Right cardiac atrium (tissue), 5 donors: Measurements from ENCODE around the gene GBP3. TPM values are rescaled to one million over a fixed set of nuclear protein-coding genes. Genes with fewer than 3 reads are reported as not detected.
A peak's percentile ranks its signal among the peaks of the same experiment; 100 is the strongest.
"Not testable (repeated sequence)": the region's sequence is repeated elsewhere in the genome, so short reads cannot be mapped to it uniquely, and the experiment has no call there.

ENCODE experiments used
- ATAC-seq, 2 donors: fragments of 200-7000 bp; cut with Tn5 transposase; one replicate each; pipeline versions ENCODE4 v1.8.0 to v1.9.1; 2020; ENCODE audit warnings: moderate library complexity in 2 of 2, mild to moderate bottlenecking in 1 of 2
- DNase-seq, 3 donors: peaks; one replicate each; pipeline ENCODE4 v3.0.0-alpha.2; 2020
- H3K27ac ChIP-seq: one replicate; pipeline ENCODE4 v1.5.1; 2013; ENCODE audit warnings: mild to moderate bottlenecking, low read length, control low read depth, moderate library complexity
- H3K27me3 ChIP-seq: one replicate; pipeline ENCODE4 v1.6.1; 2013; ENCODE audit not compliant: control insufficient read depth, insufficient read depth
- H3K4me1 ChIP-seq: one replicate; pipeline ENCODE4 v1.6.1; 2013; ENCODE audit warnings: low read length; ENCODE audit not compliant: control insufficient read depth, insufficient read depth
- H3K4me3 ChIP-seq: one replicate; pipeline ENCODE4 v1.5.1; 2013; ENCODE audit warnings: low read length, control low read depth
- H3K9me3 ChIP-seq: one replicate; pipeline ENCODE4 v1.6.1; 2013; ENCODE audit warnings: low read length; ENCODE audit not compliant: control insufficient read depth
- WGBS: extraction: QIAGEN DNeasy Blood & Tissue Kit; methylation state at CpG from one replicate; pipeline ENCODE4 v1.1.7; 2013; 5-methylcytosine and 5-hydroxymethylcytosine counted together
- intact Hi-C, 4 donors: fragments of 100-400 bp; cut with DNase I; formaldehyde crosslinking; loops; one replicate each; pipeline versions ENCODE4 v1.11.0 to v1.14.0; 2022 to 2023
- polyA plus RNA-seq: library from polyadenylated mRNA; stranded (reverse); fragments of 200-250 nt; gene quantifications from one replicate; pipeline ENCODE4 v1.2.3, GENCODE V29; 2013
- total RNA-seq, 4 donors: library from RNA; stranded (reverse); fragmentation: NEBNext Ultra II Directional; extraction: Animal tissue kit (Norgen Biotek cat#: 25700); gene quantifications; one replicate each; pipeline ENCODE4 v1.2.1, GENCODE V29; 2021
- donor health status: healthy with polysubstance abuse.
- donor health status: DM: no; HTN: yes; CAD: no.
- donor health status: DM: no; HTN: no; CAD: no.
- donor health status: DM: no; HTN: yes; CAD: no; lungs with severe emphysema.
- donor health status: DM: yes; HTN: yes; CAD: no.

The GBP3 gene
- total and polyA plus RNA-seq, 5 donors: 3.5 to 10.3 (median 7.7) TPM

DNA sequence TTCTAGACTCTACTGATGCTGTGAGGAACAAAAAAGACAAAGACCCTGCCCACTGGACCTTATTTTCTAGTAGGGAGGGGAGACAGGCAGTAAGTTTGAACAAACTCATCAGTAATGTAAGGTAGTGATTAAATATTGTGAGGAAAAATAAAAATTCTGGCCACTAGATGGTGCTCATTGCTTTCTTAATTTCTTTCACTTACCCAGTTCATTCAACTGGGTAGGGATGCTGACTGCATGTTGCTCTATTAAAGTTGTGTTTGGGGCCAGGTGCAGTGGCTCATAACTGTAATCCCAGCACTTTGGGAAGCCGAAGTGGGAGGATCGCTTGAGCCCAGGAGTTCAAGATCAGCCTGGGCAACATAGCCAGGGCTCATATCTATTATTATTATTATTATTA lies 23.9 kb downstream of the GBP3 start:
- no peaks in the 10 kb centered on the region for H3K9me3 ChIP-seq
- ATAC-seq: peak; percentile 87 to 88
- no peak overlapping the region for H3K4me3 ChIP-seq
- H3K4me1 ChIP-seq: no peaks in the 10 kb centered on the region
- intact Hi-C loops: loop anchor here (2.0 to 5.0 kb wide), 5 partner anchors 359 to 459 kb away; partner anchors contain the start of gene GBP6 (in 1 of the 4)
- DNase-seq: no peak
- no peak overlapping the region for H3K27ac ChIP-seq
- no peaks in the 10 kb centered on the region for H3K27me3 ChIP-seq
- 3% methylated on average over 2 of the region's 2 CpGs for whole genome bisulfite sequencing

DNA sequence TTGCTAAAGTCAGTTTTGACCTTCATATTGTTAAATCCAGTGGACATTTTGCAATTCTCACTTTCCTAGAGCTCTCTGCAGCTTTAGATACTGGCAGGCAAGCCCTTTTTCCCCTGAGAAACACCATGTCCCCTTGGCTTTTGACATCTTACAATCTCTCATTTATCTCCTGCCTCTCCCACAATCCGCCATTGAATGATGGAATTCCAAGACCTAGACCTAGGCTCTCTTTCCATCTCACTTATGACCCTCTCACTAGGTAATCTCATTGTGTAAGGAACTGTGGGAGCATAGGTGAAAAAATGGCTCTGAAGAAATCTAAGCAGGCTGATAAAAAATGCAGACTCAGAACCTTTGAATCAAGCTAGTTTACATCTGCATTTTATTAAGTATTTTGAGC lies 32.2 kb downstream of the GBP3 start:
- H3K27me3 ChIP-seq: no peaks in the 10 kb centered on the region
- H3K4me3 ChIP-seq: no peak overlapping the region
- H3K9me3 ChIP-seq: no peaks in the 10 kb centered on the region
- ATAC-seq: no peak
- 93% methylated on average over 1 of the region's 1 CpG for WGBS
- H3K4me1 ChIP-seq: no peaks in the 10 kb centered on the region
- DNase-seq: no peak
- H3K27ac ChIP-seq: no peak overlapping the region
- intact Hi-C loops: no loop called here

GRCh38 chr1:88985692-88986091 lies 37.0 kb downstream of the GBP3 start:
- intact Hi-C loops: no loop called here
- Histone ChIP-seq H3K27me3 (no peaks in the 10 kb centered on the region), H3K9me3 (no peaks in the 10 kb centered on the region), H3K4me3 (no peak overlapping the region), H3K27ac (no peak overlapping the region), H3K4me1 (peaks cover 5% of the 10 kb centered on the region)
- DNase-seq: no peak
- ATAC-seq: no peak
- 93% methylated on average over 4 of the region's 4 CpGs for WGBS

DNA sequence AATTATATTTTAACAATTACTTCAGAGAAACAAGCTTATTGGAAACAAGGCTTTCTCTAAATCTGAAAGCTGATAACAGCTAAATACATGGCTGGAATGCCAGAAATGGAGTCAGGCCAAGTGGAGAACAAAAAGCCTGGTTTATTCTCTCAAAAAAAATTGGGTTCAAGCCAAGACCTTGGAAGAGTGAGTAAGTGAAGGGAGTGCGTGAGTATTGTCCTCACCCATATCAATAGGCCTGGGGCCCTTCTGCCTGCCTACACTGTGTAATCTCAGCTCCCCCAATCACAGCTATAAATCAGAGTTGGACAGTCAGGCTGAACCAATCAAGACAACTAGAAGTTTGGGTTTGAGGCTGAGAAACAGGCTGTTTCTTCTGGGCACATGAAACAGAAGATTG lies 37.6 kb downstream of the GBP3 start:
- Histone ChIP-seq H3K27me3 (no peaks in the 10 kb centered on the region), H3K4me1 (peaks cover 5% of the 10 kb centered on the region), H3K4me3 (no peak overlapping the region), H3K27ac (peak overlapping the region; percentile 60), H3K9me3 (no peaks in the 10 kb centered on the region)
- peak in 1 of 3 donors; percentile 44 for DNase-seq
- ATAC-seq: peak; percentile 95 to 96
- intact Hi-C loops: no loop called here
- 14% methylated on average over 1 of the region's 1 CpG for WGBS

DNA sequence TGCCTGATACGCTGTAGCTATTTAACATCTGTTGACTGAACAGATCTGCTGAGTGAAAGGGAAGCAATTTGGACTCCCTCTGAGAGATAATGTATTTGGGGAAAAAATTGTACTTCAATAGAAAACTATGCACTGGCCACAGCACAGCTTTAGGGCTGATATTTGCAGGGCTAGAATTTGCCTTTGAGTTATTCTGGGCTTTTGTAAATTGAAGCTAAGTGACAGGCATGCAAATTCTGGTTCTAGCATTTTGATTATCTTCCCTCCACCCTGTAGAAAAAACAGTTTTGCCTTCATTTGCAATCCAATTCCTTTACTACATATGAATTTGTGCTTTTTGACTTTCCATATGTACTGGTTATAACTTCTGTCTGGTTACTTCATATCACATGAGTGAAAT lies 38.1 kb downstream of the GBP3 start:
- intact Hi-C loops: no loop called here
- peaks cover 6% of the 10 kb centered on the region for H3K4me1 ChIP-seq

GRCh38 chr1:88983791-88984559 lies 38.7 kb downstream of the GBP3 start:
- peaks cover 6% of the 10 kb centered on the region for H3K4me1 ChIP-seq
- DNase-seq (peak in 2 of 3 donors; percentile 59 to 72), ATAC-seq (peak; percentile 51 to 59)
- no peak overlapping the region for H3K4me3 ChIP-seq
- H3K9me3 ChIP-seq: no peaks in the 10 kb centered on the region
- no peaks in the 10 kb centered on the region for H3K27me3 ChIP-seq
- 63% methylated on average over 17 of the region's 17 CpGs for WGBS
- peak overlapping the region; percentile 12 for H3K27ac ChIP-seq
- intact Hi-C loops: no loop called here

More for the DNA sequence above, 38.1 kb downstream of the GBP3 start:
- Histone ChIP-seq H3K27ac (peak overlapping the region; percentile 12), H3K4me3 (no peak overlapping the region), H3K9me3 (no peaks in the 10 kb centered on the region), H3K27me3 (no peaks in the 10 kb centered on the region)
- WGBS: 57% methylated on average over 1 of the region's 1 CpG
- ATAC-seq: peak in 1 of 2 donors; percentile 15
- no peak for DNase-seq

DNA sequence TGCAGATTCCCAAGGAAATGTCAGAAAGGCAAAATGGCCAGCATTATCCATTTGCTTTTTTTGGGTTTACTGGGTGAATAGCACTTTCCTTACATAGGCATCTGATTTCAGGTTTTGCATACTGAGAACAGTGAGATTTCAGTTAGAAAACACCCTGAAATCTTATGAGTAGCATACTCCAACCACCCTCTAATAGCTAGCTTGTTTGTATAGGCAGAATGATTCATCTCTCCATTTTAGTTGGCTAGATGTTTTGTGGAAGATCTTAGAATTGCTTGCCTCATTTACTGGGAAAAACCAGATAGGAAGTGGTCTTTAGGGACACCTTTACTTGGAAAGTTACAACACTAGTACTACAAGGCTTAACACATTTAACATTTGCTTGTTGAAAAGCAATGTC lies 40.6 kb downstream of the GBP3 start:
- ATAC-seq (no peak), DNase-seq (no peak)
- H3K9me3 ChIP-seq: no peaks in the 10 kb centered on the region
- intact Hi-C loops: no loop called here
- no peaks in the 10 kb centered on the region for H3K27me3 ChIP-seq
- H3K27ac ChIP-seq: no peak overlapping the region
- H3K4me1 ChIP-seq: peaks cover 6% of the 10 kb centered on the region
- H3K4me3 ChIP-seq: no peak overlapping the region

DNA sequence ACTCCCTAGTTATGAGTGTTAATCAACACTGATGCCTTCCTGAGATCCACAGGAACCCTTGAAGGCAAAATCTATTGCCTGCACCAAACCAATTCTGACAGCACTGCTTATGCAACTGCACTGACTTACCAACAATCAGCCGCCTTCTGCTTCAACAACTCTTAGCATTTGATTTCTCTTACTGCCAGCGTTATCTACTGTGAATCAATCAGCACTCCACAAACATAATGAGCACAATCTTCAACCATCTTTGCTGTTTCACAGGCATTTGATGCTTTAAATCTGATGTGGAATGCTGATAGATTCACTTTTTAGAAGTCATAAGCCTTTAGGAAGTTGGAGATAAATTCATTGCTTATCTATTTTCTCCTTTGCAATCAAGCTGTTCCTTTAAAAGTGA lies 41.2 kb downstream of the GBP3 start:
- H3K27ac ChIP-seq, H3K9me3 ChIP-seq, H3K27me3 ChIP-seq, DNase-seq, ATAC-seq, H3K4me3 ChIP-seq, intact Hi-C loops, H3K4me1 ChIP-seq: not testable (repeated sequence)
- WGBS: 91% methylated on average over 2 of the region's 2 CpGs

- Histone ChIP-seq H3K27ac (no peak overlapping the region), H3K4me3 (no peak overlapping the region), H3K9me3 (no peaks in the 10 kb centered on the region), H3K27me3 (no peaks in the 10 kb centered on the region), H3K4me1 (peaks cover 6% of the 10 kb centered on the region)
- ATAC-seq (no peak), DNase-seq (no peak)
- intact Hi-C loops: no loop called here
- WGBS: 32% methylated on average over 1 of the region's 1 CpG
Measured at GRCh38 chr1:88980870-88981269, 41.8 kb downstream of the GBP3 start.

- no peak overlapping the region for H3K27ac ChIP-seq
- no peak for ATAC-seq
- intact Hi-C loops: no loop called here
- no peaks in the 10 kb centered on the region for H3K9me3 ChIP-seq
- H3K27me3 ChIP-seq: no peaks in the 10 kb centered on the region
- peaks cover 3% of the 10 kb centered on the region for H3K4me1 ChIP-seq
- no peak overlapping the region for H3K4me3 ChIP-seq
- DNase-seq: no peak
Measured at GRCh38 chr1:88979749-88980116, 42.9 kb downstream of the GBP3 start.

GRCh38 chr1:88979054-88979748 lies 43.5 kb downstream of the GBP3 start:
- Histone ChIP-seq H3K4me3 (no peak overlapping the region), H3K9me3 (no peaks in the 10 kb centered on the region), H3K4me1 (peaks cover 3% of the 10 kb centered on the region), H3K27me3 (no peaks in the 10 kb centered on the region), H3K27ac (no peak overlapping the region)
- DNase-seq: no peak
- intact Hi-C loops: no loop called here
- no peak for ATAC-seq
- 77% methylated on average over 2 of the region's 2 CpGs for WGBS
